Left lung (tissue), 10 donors: ENCODE data around the gene ACSL4. TPM values are rescaled to one million over a fixed set of nuclear protein-coding genes. Genes with fewer than 3 reads are reported as not detected.
"Not testable (repeated sequence)": the region's sequence is repeated elsewhere in the genome, so short reads cannot be mapped to it uniquely, and the experiment has no call there.

Experiments
- ATAC-seq: fragments of 200-7000 bp; cut with Tn5 transposase; one replicate; pipeline ENCODE4 v1.9.1; 2020; ENCODE audit warnings: moderate library complexity
- DNase-seq, 4 donors: peaks; one replicate each; pipeline ENCODE4 v3.0.0-alpha.2; 2013 to 2020
- H3K27ac ChIP-seq, 2 donors: fragments of 200-600 bp; sonication (generic) in 1 of 2; one replicate each; pipeline versions ENCODE4 v1.5.0 to v1.8.0; 2020 to 2021
- H3K27me3 ChIP-seq, 2 donors: fragments of 200-600 bp; sonication (generic) in 1 of 2; one replicate each; pipeline versions ENCODE4 v1.5.0 to v1.8.0; 2020 to 2021
- H3K36me3 ChIP-seq, 2 donors: fragments of 200-600 bp; sonication (generic) in 1 of 2; one replicate each; pipeline versions ENCODE4 v1.5.0 to v1.8.0; 2020 to 2021
- H3K4me1 ChIP-seq, 2 donors: fragments of 200-600 bp; one replicate each; pipeline ENCODE4 v1.8.0; 2021
- H3K4me3 ChIP-seq, 2 donors: fragments of 200-600 bp; sonication (generic) in 1 of 2; one replicate each; pipeline versions ENCODE4 v1.5.0 to v1.8.0; 2020 to 2021; ENCODE audit warnings: mild to moderate bottlenecking in 1 of 2
- H3K9me3 ChIP-seq, 2 donors: fragments of 200-600 bp; sonication (generic) in 1 of 2; one replicate each; pipeline versions ENCODE4 v1.5.0 to v1.8.0; 2020 to 2021
- CTCF ChIP-seq, 2 donors: fragments of 200-600 bp; sonication (generic) in 1 of 2; IDR thresholded peaks; one replicate each; pipeline versions ENCODE4 v1.5.0 to v1.8.0; 2021; ENCODE audit warnings: antibody characterized with exemption in 2 of 2
- intact Hi-C, 2 donors: fragments of 100-400 bp; cut with DNase I; formaldehyde crosslinking; loops; one replicate each; pipeline versions ENCODE4 v1.11.2 to v1.14.2; 2022
- polyA plus RNA-seq, 6 donors: library from polyadenylated mRNA; unstranded; fragments of 120-200 nt; gene quantifications; one replicate each; pipeline ENCODE4 v1.2.1, GENCODE V29; 2013; ENCODE audit not compliant: insufficient read length in 6 of 6
- total RNA-seq, 2 donors: library from RNA; stranded (reverse); fragmentation: NEBNext Ultra II Directional; extraction: Animal tissue kit (Norgen Biotek cat#: 25700); gene quantifications; one replicate each; pipeline ENCODE4 v1.2.1, GENCODE V29; 2021
- donor health status: DM: no; HTN: yes; CAD: no.
- donor health status: DM: no; HTN: no; CAD: no.

ACSL4 gene
- total and polyA plus RNA-seq, 8 donors: 13.2 to 93.9 (median 15.4) TPM

- Histone ChIP-seq H3K27me3 (peaks cover 0 to 7% of the 10 kb centered on the region in 2 donors), H3K4me1 (no peaks in the 10 kb centered on the region), H3K4me3 (no peak overlapping the region), H3K27ac (no peak overlapping the region), H3K36me3 (peaks cover 0 to 25% of the 10 kb centered on the region in 2 donors), H3K9me3 (no peaks in the 10 kb centered on the region)
- intact Hi-C loops: no loop called here
- DNase-seq (no peak), ATAC-seq (no peak)
- TF ChIP-seq CTCF (IDR thresholded peaks at IDR 0.05): no peak
These were observed 77.4 kb downstream of the ACSL4 start for GRCh38 chrX:109655502-109656201.

GRCh38 chrX:109654516-109655109 lies 78.4 kb downstream of the ACSL4 start:
- Histone ChIP-seq H3K4me1 (no peaks in the 10 kb centered on the region), H3K36me3 (peaks cover 0 to 22% of the 10 kb centered on the region in 2 donors)
- no peak for ATAC-seq

GRCh38 chrX:109644671-109645070 lies 88.4 kb downstream of the ACSL4 start:
- intact Hi-C loops, H3K9me3 ChIP-seq, ATAC-seq, H3K36me3 ChIP-seq, DNase-seq, H3K4me3 ChIP-seq, H3K27ac ChIP-seq, H3K4me1 ChIP-seq, H3K27me3 ChIP-seq: not testable (repeated sequence)

More at GRCh38 chrX:109654516-109655109, 78.4 kb downstream of the ACSL4 start:
- Histone ChIP-seq H3K27ac (no peak overlapping the region), H3K9me3 (no peaks in the 10 kb centered on the region), H3K27me3 (peaks cover 0 to 4% of the 10 kb centered on the region in 2 donors), H3K4me3 (no peak overlapping the region)
- DNase-seq: no peak
- intact Hi-C loops: no loop called here
- no peak for TF ChIP-seq CTCF (IDR thresholded peaks at IDR 0.05)

- H3K4me3 ChIP-seq: no peak overlapping the region
- no peaks in the 10 kb centered on the region for H3K4me1 ChIP-seq
- no peaks in the 10 kb centered on the region for H3K9me3 ChIP-seq
- H3K27me3 ChIP-seq: peaks cover 0 to 4% of the 10 kb centered on the region in 2 donors
- intact Hi-C loops: no loop called here
- no peaks in the 10 kb centered on the region for H3K36me3 ChIP-seq
- ATAC-seq (no peak), DNase-seq (no peak)
- no peak overlapping the region for H3K27ac ChIP-seq
- no peak for TF ChIP-seq CTCF (IDR thresholded peaks at IDR 0.05)
These were observed 89.4 kb downstream of the ACSL4 start for GRCh38 chrX:109643687-109644086.

GRCh38 chrX:109638158-109638557 lies 94.9 kb downstream of the ACSL4 start:
- Histone ChIP-seq H3K4me1 (no peaks in the 10 kb centered on the region), H3K27ac (no peak overlapping the region), H3K36me3 (no peaks in the 10 kb centered on the region), H3K9me3 (no peaks in the 10 kb centered on the region), H3K27me3 (peaks cover 0 to 4% of the 10 kb centered on the region in 2 donors), H3K4me3 (no peak overlapping the region)
- DNase-seq (no peak), ATAC-seq (no peak)
- TF ChIP-seq CTCF (IDR thresholded peaks at IDR 0.05): no peak
- intact Hi-C loops: no loop called here

- H3K4me1 ChIP-seq, H3K27ac ChIP-seq, H3K27me3 ChIP-seq, H3K36me3 ChIP-seq, intact Hi-C loops, H3K9me3 ChIP-seq, H3K4me3 ChIP-seq, ATAC-seq, DNase-seq: not testable (repeated sequence)
These were observed 95.6 kb downstream of the ACSL4 start for GRCh38 chrX:109637477-109637876.
